Measurements from ENCODE around the gene OLFM2.
"Not testable (repeated sequence)": the region's sequence is repeated elsewhere in the genome, so short reads cannot be mapped to it uniquely, and the experiment has no call there.

OLFM2 gene

DNA sequence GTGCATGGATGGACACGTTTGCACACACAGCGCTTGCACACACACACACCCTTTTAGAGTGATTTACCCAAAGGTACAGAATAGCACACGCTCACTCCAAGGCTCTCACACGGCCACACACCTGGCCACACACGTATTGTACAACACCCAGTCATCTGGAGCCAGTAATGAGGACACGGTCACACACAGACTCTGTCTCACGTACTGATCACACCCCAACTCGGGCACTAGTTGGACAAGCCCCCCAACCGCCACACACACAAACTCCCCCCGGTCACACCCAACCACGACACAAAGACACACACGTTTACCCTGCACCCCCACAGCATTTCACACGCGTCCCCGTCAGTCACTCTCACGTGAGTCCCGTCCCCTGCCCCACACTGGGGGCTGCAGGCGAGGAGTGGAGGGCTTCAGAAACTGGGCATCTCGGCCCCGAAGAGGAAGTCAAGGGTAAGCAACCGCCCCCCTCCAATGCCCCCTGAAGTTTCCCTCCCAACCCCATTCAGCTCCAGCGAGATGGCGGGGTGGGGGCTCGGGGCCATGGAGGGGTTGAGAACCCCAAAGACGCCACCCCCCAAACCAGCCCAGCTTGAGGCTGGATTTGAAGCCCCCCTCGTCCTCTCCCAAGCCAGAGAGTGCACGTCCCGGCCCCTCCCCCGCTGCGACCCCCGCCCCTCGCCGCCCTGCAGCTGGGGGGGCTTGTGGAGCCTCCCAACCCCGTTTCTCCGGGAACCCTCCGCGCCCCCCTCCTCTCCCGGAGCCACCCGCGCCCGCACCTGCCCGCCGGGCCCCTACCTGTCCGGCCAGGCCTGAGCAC is 599 bp downstream of the OLFM2 start:
- no peak overlapping the region for H3K4me3 ChIP-seq (ENCODE audit: low read depth, low read length)

DNA sequence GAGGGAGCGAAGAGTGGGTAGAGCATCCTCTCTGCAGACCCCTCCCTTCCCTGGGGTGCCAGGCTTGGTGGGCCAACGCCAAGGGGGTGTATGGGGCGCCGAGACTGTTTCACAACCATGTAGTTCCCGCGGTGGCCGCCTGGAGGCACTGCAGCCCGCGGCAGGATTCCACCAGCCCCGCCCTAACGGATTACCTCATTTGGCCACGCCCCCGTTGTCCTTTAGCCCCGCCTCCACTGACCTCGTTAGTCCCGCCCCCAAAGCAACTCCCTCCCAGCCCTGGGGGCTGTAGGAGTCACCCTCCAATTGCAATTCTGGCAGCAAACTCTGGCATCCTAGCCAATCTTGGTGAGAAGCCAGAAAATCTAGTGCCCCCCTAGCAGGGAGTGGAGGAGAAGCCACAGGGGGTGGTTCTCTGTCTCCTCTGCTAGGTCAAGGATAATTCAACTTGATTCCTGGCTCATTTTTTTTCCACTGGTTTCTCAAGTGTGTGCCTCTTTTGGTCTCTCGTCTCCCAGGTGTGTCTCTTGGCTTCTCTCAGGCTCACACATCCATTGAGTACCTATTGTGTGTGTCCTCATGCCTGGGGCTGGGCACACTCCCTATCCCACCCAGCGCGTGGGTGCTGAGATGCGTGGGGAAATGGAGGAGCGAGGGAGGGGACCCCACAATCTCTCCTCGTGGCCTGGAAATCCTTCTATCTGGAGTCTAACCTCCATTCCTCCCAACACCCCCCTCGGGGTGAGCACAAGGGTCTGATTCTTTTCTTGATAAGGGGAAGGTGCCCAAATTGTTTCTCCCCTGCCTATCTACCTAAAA is 2.0 kb downstream of the OLFM2 start:
- no peak overlapping the region for H3K4me3 ChIP-seq (ENCODE audit: low read depth, low read length)
- DNase-seq (ENCODE audit: low read depth): no peak
- TF ChIP-seq, protein P1, sequence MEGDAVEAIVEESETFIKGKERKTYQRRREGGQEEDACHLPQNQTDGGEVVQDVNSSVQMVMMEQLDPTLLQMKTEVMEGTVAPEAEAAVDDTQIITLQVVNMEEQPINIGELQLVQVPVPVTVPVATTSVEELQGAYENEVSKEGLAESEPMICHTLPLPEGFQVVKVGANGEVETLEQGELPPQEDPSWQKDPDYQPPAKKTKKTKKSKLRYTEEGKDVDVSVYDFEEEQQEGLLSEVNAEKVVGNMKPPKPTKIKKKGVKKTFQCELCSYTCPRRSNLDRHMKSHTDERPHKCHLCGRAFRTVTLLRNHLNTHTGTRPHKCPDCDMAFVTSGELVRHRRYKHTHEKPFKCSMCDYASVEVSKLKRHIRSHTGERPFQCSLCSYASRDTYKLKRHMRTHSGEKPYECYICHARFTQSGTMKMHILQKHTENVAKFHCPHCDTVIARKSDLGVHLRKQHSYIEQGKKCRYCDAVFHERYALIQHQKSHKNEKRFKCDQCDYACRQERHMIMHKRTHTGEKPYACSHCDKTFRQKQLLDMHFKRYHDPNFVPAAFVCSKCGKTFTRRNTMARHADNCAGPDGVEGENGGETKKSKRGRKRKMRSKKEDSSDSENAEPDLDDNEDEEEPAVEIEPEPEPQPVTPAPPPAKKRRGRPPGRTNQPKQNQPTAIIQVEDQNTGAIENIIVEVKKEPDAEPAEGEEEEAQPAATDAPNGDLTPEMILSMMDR (IDR thresholded peaks at IDR 0.05; ENCODE audit: low read depth, low read length, missing control alignments): peak; percentile 95

More for the DNA sequence above, 599 bp downstream of the OLFM2 start:
- TF ChIP-seq, protein P1 (IDR thresholded peaks at IDR 0.05; ENCODE audit: low read depth, low read length, missing control alignments): no peak
- no peak for DNase-seq (ENCODE audit: low read depth)

DNA sequence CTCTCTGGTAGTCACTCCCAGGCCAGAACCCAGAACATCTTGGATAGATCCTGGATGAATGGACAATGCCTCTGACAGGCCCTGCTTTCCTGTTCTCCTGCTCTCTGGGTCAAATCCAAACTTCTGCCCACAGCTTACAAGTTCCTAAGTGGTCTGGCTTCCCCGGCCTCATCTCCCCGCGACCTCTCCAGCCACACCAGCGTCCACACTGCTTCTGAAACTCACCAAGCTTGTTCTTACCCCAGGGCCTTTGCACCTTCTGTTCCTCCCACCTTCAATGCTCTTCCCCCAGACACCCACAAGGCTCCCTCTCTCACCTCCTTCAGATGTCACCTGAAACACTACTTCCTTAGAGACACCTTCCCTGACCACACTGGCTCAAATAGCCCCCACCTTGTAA is 3.5 kb downstream of the OLFM2 start:
- no peak for DNase-seq (ENCODE audit: low read depth)
- TF ChIP-seq, protein P1 (IDR thresholded peaks at IDR 0.05; ENCODE audit: low read depth, low read length, missing control alignments): no peak
- no peak overlapping the region for H3K4me3 ChIP-seq (ENCODE audit: low read depth, low read length)

DNA sequence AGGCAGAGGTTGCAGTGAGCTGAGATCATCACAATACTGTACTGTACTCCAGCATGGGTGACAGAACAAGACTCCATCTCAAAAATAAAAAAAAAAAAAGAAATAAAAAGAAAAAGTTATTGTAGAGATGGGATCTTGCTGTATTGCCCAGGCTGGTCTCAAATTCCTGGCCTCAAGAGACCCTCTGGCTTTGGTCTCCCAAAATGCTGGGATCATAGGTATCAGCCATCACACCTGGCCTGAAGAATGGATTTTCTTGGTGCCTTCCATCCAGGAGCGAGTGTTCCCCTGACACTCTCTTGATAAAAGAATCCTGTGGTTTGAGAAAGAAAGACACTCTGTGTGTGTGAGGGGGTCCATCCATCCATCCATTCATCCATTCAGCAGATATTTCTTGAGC is 4.7 kb downstream of the OLFM2 start:
- DNase-seq (ENCODE audit: low read depth): no peak
- TF ChIP-seq, protein P1 (IDR thresholded peaks at IDR 0.05; ENCODE audit: low read depth, low read length, missing control alignments): no peak
- no peak overlapping the region for H3K4me3 ChIP-seq (ENCODE audit: low read depth, low read length)

DNA sequence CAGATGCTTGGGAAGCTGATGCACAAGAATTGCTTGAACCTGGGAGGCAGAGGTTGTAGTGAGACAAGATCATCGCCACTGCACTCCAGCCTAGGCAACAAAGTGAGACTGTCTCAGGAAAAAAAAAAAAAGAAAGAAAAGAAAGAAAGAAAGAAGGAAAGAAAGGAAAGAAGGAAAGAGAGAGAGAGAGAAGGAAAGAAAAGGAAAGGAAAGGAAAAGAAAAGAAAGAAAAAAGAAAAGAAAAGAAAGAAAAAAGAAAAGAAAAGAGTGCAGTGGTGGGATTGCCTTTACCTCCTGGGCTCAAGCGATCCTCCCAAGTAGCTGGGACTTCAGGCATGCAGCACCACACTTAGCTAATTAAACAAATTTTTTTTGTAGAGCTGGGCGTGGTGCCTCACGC is 12.9 kb downstream of the OLFM2 start:
- no peak for DNase-seq (ENCODE audit: low read depth)
- TF ChIP-seq, protein P1 (IDR thresholded peaks at IDR 0.05; ENCODE audit: low read depth, low read length, missing control alignments): no peak
- no peak overlapping the region for H3K4me3 ChIP-seq (ENCODE audit: low read depth, low read length)

DNA sequence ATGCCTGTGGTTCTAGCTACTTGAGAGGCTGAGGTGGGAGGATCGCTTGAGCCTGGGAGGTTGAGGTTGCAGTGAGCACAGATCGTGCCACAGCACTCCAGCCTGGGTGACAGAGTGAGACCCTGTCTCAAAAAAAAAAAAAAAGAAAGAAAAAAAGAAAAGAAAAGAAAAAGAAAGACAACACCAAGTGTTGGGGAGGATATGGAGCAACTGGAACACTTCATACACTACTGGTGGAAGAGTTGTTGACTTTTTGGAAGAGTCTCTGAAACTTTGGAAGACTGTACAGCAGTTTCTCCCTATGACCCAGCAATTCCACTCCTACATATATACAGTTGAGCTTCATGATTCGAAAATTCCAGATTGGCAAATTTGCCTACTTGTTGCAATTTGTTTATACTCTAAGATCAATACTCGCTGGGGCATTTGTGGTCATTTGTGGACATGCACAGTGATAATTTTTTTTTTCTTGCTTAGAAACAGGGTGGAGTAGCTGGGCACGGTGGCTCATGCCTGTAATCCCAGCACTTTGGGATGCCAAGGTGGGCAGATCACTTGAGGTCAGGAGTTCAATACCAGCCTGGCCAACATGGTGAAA is 13.4 kb downstream of the OLFM2 start:
- not testable (repeated sequence) for DNase-seq (ENCODE audit: low read depth); H3K4me3 ChIP-seq (ENCODE audit: low read depth, low read length)

DNA sequence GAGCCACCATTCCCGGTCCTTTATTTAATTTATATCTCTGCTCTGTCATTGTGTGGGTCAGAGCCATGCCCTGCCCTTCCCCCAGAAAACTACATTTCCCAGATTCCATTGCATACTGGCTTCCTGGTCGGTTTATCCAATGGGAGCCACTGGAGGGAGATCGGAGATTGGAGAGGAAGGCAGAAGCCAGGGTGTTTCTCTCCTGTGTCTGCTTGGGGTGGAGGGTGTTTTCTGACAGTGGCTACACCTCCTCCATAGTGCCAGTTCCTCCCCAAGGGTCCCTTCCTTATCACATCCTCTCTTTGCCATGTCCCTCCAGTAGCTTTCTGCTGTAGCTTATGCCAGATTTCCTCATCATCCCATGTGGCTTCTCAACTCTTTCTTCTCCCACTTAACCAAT is 19.0 kb downstream of the OLFM2 start:
- no peak overlapping the region for H3K4me3 ChIP-seq (ENCODE audit: low read depth, low read length)
- DNase-seq (ENCODE audit: low read depth): no peak
- TF ChIP-seq, protein P1 (IDR thresholded peaks at IDR 0.05; ENCODE audit: low read depth, low read length, missing control alignments): no peak

Data from GM12864 (cell line).